DMS 273 (cell line): ENCODE results near the gene PCNT.

Source experiments
- DNase-seq: peaks from one replicate; lab custom pipeline; 2025; ENCODE audit not compliant: unreplicated experiment; lab: John Stamatoyannopoulos, UW

PCNT gene

GRCh38 chr21:46323710-46324389 is at the start of gene PCNT, which contains the start of gene C21orf58:
Gene PCNT (plus strand): TSS chr21:46324156. CDS start chr21:46324229, 73 bp downstream.
Gene C21orf58 (minus strand): TSS chr21:46323870. CDS start chr21:46322738, 1,132 bp downstream.
- peak; percentile 99 for DNase-seq

GRCh38 chr21:46274797-46275390 is 49.1 kb upstream of the PCNT start:
- no peak for DNase-seq

- no peak for DNase-seq
Observed at GRCh38 chr21:46284077-46284644, 39.8 kb upstream of the PCNT start.

- DNase-seq = no peak
Observed at GRCh38 chr21:46284733-46285132, 39.2 kb upstream of the PCNT start.

GRCh38 chr21:46285206-46285661 is 38.7 kb upstream of the PCNT start, which contains the start of gene MCM3AP:
Gene MCM3AP (minus strand): TSS chr21:46285611. CDS start chr21:46285286, 325 bp downstream.
- no peak for DNase-seq

- peak; percentile 97 for DNase-seq
Observed at GRCh38 chr21:46285761-46286647, 38.0 kb upstream of the PCNT start, which contains the start of gene YBEY. Gene YBEY (plus strand): TSS chr21:46286342. CDS start chr21:46286914, 572 bp downstream.

GRCh38 chr21:46286648-46287002 is 37.3 kb upstream of the PCNT start:
- peak; percentile 59 for DNase-seq

GRCh38 chr21:46287541-46287940 is 36.4 kb upstream of the PCNT start:
- no peak for DNase-seq

GRCh38 chr21:46289655-46290179 is 34.2 kb upstream of the PCNT start:
- no peak for DNase-seq

GRCh38 chr21:46291561-46291960 is 32.4 kb upstream of the PCNT start:
- no peak for DNase-seq

GRCh38 chr21:46294647-46295176 is 29.2 kb upstream of the PCNT start:
- DNase-seq = no peak

GRCh38 chr21:46295177-46295770 is 28.7 kb upstream of the PCNT start:
- peak; percentile 37 for DNase-seq

GRCh38 chr21:46295996-46296752 is 27.8 kb upstream of the PCNT start:
- peak; percentile 24 for DNase-seq

GRCh38 chr21:46297338-46298271 is 26.4 kb upstream of the PCNT start:
- peak; percentile 48 for DNase-seq

GRCh38 chr21:46299167-46299566 is 24.8 kb upstream of the PCNT start:
- no peak for DNase-seq

GRCh38 chr21:46301759-46302158 is 22.2 kb upstream of the PCNT start:
- DNase-seq = no peak

GRCh38 chr21:46304437-46304836 is 19.5 kb upstream of the PCNT start:
- DNase-seq = no peak

- no peak for DNase-seq
Observed at GRCh38 chr21:46304955-46305354, 19.0 kb upstream of the PCNT start.
